GM12892 (cell line): ENCODE data around the gene PLOD2.

Experiments used
- POLR2A ChIP-seq: IDR thresholded peaks from 2 replicates; pipeline ENCODE4 v1.6.1; 2011; ENCODE audit warnings: low read depth, low read length, control low read depth
- TAF1 ChIP-seq: IDR thresholded peaks from 2 replicates; pipeline ENCODE4 v1.6.1; 2011; ENCODE audit warnings: low read depth, mild to moderate bottlenecking, control low read depth, low read length, borderline replicate concordance

- TF ChIP-seq TAF1 (no peak), POLR2A (no peak)
Measured at GRCh38 chr3:146157325-146158060, 3.5 kb downstream of the PLOD2 start.
